HFFc6 (cell line): ENCODE data around the gene KIF17. TPM values are rescaled to one million over a fixed set of nuclear protein-coding genes. Genes with fewer than 3 reads are reported as not detected.

ENCODE experiments used
- DNase-seq: peaks from one replicate; pipeline ENCODE4 v3.0.0-alpha.2; 2018
- H3K27ac Mint-ChIP-seq: 2 replicates; pipeline ENCODE4 v1.8.0; 2020; ENCODE audit warnings: mild to moderate bottlenecking, mixed read lengths
- H3K27me3 Mint-ChIP-seq: 2 replicates; pipeline ENCODE4 v1.8.0; 2021; ENCODE audit warnings: mild to moderate bottlenecking, moderate library complexity, mixed read lengths; ENCODE audit not compliant: insufficient read depth
- H3K36me3 Mint-ChIP-seq: 2 replicates; pipeline ENCODE4 v1.8.0; 2021; ENCODE audit warnings: low read depth, mixed read lengths
- H3K4me1 Mint-ChIP-seq: 2 replicates; pipeline ENCODE4 v1.8.0; 2020; ENCODE audit warnings: low read depth, mixed read lengths
- H3K4me3 Mint-ChIP-seq: 2 replicates; pipeline ENCODE4 v1.8.0; 2020; ENCODE audit warnings: mild to moderate bottlenecking, moderate library complexity, mixed read lengths
- H3K9me3 Mint-ChIP-seq: 2 replicates; pipeline ENCODE4 v1.8.0; 2020; ENCODE audit warnings: mild to moderate bottlenecking, mixed read lengths
- total RNA-seq, 6 experiments: library from RNA; stranded (reverse); fragmentation: NEBNext Ultra II Directional; extraction: Animal tissue kit (Norgen Biotek cat#: 25700); gene quantifications; 2 replicates in 1 of 6; 3 replicates in 5 of 6; pipeline ENCODE4 v1.2.3, GENCODE V29; 2021
- TF ChIP-seq, protein P1 (sequence below): fragments of 200-600 bp; sonication (generic); IDR thresholded peaks from 2 replicates; pipeline ENCODE4 v1.5.0; 2021; ENCODE audit warnings: antibody characterized with exemption, mild to moderate bottlenecking

KIF17 gene
- total RNA-seq, 6 experiments from 2014 or later, result 5.8 to 8.1 (median 7.4) TPM

- no peak for DNase-seq
- TF ChIP-seq, protein P1, sequence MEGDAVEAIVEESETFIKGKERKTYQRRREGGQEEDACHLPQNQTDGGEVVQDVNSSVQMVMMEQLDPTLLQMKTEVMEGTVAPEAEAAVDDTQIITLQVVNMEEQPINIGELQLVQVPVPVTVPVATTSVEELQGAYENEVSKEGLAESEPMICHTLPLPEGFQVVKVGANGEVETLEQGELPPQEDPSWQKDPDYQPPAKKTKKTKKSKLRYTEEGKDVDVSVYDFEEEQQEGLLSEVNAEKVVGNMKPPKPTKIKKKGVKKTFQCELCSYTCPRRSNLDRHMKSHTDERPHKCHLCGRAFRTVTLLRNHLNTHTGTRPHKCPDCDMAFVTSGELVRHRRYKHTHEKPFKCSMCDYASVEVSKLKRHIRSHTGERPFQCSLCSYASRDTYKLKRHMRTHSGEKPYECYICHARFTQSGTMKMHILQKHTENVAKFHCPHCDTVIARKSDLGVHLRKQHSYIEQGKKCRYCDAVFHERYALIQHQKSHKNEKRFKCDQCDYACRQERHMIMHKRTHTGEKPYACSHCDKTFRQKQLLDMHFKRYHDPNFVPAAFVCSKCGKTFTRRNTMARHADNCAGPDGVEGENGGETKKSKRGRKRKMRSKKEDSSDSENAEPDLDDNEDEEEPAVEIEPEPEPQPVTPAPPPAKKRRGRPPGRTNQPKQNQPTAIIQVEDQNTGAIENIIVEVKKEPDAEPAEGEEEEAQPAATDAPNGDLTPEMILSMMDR, result no peak
- Mint-ChIP-seq H3K27ac (no peak overlapping the region), H3K36me3 (peaks cover 13% of the 10 kb centered on the region), H3K4me1 (peaks cover 21% of the 10 kb centered on the region), H3K4me3 (no peak overlapping the region), H3K9me3 (peaks cover 6% of the 10 kb centered on the region), H3K27me3 (peaks cover 3% of the 10 kb centered on the region)
Observed at GRCh38 chr1:20726118-20726911, 8.5 kb upstream of the KIF17 start.

DNA sequence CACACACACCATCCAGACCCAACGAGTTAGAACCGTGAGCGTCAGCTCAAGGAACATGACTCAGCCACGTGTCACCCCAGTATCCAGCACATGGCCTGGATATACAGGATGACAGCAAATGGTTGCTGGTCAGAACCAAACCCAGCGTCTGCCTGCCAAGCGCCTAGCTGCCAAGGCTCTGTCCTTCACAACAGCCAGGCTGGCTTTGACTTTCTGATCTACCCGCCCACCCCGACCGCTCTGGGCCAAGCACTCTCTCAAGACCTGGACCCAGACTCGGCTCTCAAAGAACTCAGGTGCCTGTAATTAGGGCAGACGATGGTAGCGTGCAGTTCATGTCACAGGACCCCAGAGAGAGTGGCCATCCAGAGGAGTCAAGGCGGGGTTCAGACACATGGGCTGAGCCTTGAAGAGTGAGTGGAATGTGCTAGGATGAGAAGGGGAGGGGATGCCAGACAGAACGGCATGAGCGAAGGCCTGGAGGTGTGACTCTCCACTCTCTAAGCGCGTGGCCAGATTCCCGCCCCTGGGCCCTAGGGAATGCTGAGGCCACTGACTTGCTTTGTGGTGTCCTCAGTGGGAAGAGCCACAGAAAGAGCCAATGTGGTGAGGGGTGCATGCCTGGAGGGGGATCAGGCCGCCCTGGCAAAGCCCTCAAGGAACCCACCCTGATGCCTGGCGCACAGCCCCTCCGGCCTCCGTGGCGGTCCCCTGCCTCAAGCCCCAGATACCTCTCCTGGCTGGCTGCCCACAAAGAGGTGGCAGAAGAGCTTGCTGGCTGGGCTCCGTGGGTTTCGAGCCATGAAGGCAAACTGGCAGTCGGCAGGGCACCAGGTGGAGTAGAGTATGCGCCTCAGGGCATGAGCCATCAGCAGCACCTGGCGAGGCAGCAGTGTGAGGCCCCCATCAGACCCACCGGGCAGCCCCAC is 7.6 kb upstream of the KIF17 start:
- Mint-ChIP-seq H3K4me3 (no peak overlapping the region), H3K27ac (peak overlapping the region; percentile 82), H3K4me1 (peaks cover 17% of the 10 kb centered on the region), H3K27me3 (peaks cover 1% of the 10 kb centered on the region), H3K9me3 (peaks cover 6% of the 10 kb centered on the region), H3K36me3 (peaks cover 13% of the 10 kb centered on the region)
- TF ChIP-seq, protein P1, result no peak
- peak; percentile 66 for DNase-seq

GRCh38 chr1:20724364-20725188 is 6.8 kb upstream of the KIF17 start:
- TF ChIP-seq, protein P1, result no peak
- H3K27me3 Mint-ChIP-seq, result peaks cover 1% of the 10 kb centered on the region
- H3K4me3 Mint-ChIP-seq, result no peak overlapping the region
- peaks cover 13% of the 10 kb centered on the region for H3K36me3 Mint-ChIP-seq
- no peak for DNase-seq
- peaks cover 9% of the 10 kb centered on the region for H3K4me1 Mint-ChIP-seq
- H3K27ac Mint-ChIP-seq, result peak overlapping the region; percentile 82
- peaks cover 6% of the 10 kb centered on the region for H3K9me3 Mint-ChIP-seq

DNA sequence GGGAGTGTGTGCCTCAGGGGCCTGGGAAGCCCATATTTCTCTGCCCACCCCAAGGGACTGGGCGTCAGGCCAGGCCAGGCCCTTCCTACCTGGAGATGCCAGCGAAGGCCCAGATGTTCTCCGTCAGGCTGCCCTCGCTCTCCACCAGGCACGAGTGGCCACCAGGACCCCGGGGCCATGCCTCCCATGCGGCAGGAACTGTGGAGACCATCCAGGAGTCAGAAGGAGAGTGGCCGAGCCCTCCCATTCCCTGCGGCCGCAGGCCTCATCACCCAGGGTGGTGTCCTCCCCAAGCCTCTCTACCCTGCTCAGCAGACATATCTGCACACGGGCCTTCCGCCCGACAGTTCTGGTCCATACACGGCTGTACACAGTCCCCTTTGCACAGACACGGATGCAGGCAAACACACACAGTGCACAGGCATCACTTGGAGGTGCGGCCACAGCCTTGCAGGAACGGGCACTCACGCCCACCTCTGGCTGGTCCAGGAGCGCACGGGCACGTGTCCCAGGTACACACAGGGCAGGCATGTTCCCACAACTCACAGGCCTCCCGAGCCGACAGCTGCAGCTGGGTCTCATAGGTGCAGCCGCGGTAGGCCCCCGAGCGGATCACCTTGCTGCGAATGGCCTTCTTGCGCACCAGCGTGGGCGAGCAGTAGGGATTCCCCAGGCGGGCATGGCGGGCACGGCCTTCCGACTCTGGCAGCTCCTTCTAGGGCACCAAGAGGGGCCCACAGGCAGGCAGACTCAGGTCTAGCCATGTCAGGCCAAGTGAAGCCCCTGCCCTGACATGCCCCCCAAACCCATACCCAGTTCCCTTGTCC is 5.9 kb upstream of the KIF17 start:
- H3K4me1 Mint-ChIP-seq, result peaks cover 9% of the 10 kb centered on the region
- no peak for DNase-seq
- H3K36me3 Mint-ChIP-seq, result peaks cover 13% of the 10 kb centered on the region
- H3K27ac Mint-ChIP-seq, result no peak overlapping the region
- H3K4me3 Mint-ChIP-seq, result no peak overlapping the region
- H3K27me3 Mint-ChIP-seq, result peaks cover 1% of the 10 kb centered on the region
- H3K9me3 Mint-ChIP-seq, result peaks cover 6% of the 10 kb centered on the region
- TF ChIP-seq, protein P1, result no peak
